Mammary epithelial cell (primary cell): ENCODE data around the gene CA10.

Experiments used
- EZH2 ChIP-seq: IDR thresholded peaks from 2 replicates; pipeline ENCODE4 v1.6.1; 2012; ENCODE audit warnings: low read length, inconsistent platforms, borderline replicate concordance
- TF ChIP-seq, protein P1 (sequence below), 2 donors: IDR thresholded peaks in 1 of 2; conservative IDR thresholded peaks in 1 of 2; 2 replicates each; pipeline ENCODE4 v1.5.1; 2011 to 2012; ENCODE audit warnings: inconsistent platforms in 2 of 2, low read length in 2 of 2, mild to moderate bottlenecking in 2 of 2, control low read depth in 1 of 2, low read depth in 1 of 2; ENCODE audit not compliant: insufficient read depth in 1 of 2; ENCODE audit errors: extremely low read depth in 1 of 2

DNA sequence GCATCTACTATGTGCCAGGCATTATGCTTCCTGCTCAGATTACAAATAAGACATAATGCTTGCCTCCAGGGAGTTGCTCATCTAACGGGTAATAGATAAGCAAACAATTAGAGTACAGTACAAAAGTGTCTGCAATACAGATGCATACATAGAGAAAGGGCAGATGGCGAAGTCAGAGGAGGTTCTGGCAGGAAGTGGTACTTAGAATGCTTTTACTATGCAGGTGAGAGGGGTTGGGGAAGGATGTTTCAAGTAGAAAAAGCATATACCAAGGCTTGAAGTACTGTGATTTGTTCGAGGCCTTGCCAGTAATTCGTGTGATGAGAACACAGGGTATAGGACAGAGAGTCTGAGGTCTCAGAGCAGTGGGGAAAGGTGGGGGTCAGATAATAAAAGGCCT lies 548.4 kb downstream of the CA10 start:
- TF ChIP-seq, protein P1, sequence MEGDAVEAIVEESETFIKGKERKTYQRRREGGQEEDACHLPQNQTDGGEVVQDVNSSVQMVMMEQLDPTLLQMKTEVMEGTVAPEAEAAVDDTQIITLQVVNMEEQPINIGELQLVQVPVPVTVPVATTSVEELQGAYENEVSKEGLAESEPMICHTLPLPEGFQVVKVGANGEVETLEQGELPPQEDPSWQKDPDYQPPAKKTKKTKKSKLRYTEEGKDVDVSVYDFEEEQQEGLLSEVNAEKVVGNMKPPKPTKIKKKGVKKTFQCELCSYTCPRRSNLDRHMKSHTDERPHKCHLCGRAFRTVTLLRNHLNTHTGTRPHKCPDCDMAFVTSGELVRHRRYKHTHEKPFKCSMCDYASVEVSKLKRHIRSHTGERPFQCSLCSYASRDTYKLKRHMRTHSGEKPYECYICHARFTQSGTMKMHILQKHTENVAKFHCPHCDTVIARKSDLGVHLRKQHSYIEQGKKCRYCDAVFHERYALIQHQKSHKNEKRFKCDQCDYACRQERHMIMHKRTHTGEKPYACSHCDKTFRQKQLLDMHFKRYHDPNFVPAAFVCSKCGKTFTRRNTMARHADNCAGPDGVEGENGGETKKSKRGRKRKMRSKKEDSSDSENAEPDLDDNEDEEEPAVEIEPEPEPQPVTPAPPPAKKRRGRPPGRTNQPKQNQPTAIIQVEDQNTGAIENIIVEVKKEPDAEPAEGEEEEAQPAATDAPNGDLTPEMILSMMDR (conservative IDR thresholded peaks at IDR 0.05 in 1 of 2, IDR thresholded peaks at IDR 0.05 in 1 of 2; ENCODE audit: extremely low read depth in 1 of 2, insufficient read depth in 1 of 2, low read depth in 1 of 2, low read length in 2 of 2), result no peak
- TF ChIP-seq EZH2, result no peak
